ENCODE data around the gene NELFB.

NELFB gene

GRCh38 chr9:137254624-137255447 lies at the start of gene NELFB:
Gene NELFB, plus strand, starts transcription at chr9:137255327.
- TF ChIP-seq, protein P1, sequence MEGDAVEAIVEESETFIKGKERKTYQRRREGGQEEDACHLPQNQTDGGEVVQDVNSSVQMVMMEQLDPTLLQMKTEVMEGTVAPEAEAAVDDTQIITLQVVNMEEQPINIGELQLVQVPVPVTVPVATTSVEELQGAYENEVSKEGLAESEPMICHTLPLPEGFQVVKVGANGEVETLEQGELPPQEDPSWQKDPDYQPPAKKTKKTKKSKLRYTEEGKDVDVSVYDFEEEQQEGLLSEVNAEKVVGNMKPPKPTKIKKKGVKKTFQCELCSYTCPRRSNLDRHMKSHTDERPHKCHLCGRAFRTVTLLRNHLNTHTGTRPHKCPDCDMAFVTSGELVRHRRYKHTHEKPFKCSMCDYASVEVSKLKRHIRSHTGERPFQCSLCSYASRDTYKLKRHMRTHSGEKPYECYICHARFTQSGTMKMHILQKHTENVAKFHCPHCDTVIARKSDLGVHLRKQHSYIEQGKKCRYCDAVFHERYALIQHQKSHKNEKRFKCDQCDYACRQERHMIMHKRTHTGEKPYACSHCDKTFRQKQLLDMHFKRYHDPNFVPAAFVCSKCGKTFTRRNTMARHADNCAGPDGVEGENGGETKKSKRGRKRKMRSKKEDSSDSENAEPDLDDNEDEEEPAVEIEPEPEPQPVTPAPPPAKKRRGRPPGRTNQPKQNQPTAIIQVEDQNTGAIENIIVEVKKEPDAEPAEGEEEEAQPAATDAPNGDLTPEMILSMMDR (IDR thresholded peaks at IDR 0.05; ENCODE audit: low read length): no peak
- TF ChIP-seq EZH2 (IDR thresholded peaks at IDR 0.05; ENCODE audit: borderline replicate concordance, low read length): no peak
- Histone ChIP-seq H3F3A (ENCODE audit: insufficient read depth, low read length) (no peaks in the 10 kb centered on the region), H3K27ac (ENCODE audit: low read depth, low read length, poor library complexity, severe bottlenecking) (no peak within 1 kb of the TSS), H4K20me1 (ENCODE audit: insufficient read depth, low read length) (no peaks in the 10 kb centered on the region), H3K27me3 (ENCODE audit: insufficient read depth, low read length) (no peaks in the 10 kb centered on the region; the same call in 1 of the 2 replicates), H3K4me1 (ENCODE audit: insufficient read depth, low read length, severe bottlenecking) (peaks cover 46% of the 10 kb centered on the region), H3K79me2 (ENCODE audit: insufficient read depth, low read length) (no peaks in the 10 kb centered on the region), H2AFZ (ENCODE audit: low read length) (0 out of 2 replicates have a peak within 1 kb of the TSS, but pooled peaks have one; percentile 22), H3K36me3 (ENCODE audit: insufficient read depth, low read length) (peaks cover 10% of the 10 kb centered on the region), H3K9me3 (ENCODE audit: low read length) (no peaks in the 10 kb centered on the region), H3K4me3 (ENCODE audit: low read depth, low read length, poor library complexity, severe bottlenecking) (peak within 1 kb of the TSS; percentile 90), H3K9ac (ENCODE audit: low read length) (peak within 1 kb of the TSS; percentile 89), H3K9me2 (ENCODE audit: low read depth, low read length) (no peaks in the 10 kb centered on the region), H3K4me2 (ENCODE audit: low read length) (peak within 1 kb of the TSS; percentile 88)

DNA sequence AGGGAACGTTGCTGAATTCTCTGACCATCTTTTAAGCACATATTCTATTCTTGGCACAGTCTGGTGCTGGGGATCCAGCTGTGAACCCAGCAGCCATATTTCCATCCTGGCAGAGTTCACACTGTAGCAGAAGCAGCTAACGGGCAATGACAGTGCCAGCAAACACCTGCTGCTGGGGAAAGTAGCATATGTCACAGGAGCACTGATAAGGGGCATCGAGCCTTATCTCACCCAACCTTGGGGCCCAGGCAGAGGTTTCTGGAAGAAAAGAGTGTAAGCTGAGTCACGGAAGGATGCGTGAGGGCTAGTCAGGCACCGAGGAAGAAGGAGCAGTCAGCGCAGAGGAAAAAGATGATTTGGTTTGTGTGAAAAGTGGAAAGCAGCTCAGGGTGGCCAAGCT lies 48.5 kb upstream of the NELFB start:
- no peak overlapping the region for H3K27ac ChIP-seq (ENCODE audit: low read depth, low read length, poor library complexity, severe bottlenecking)
- no peak overlapping the region for H2AFZ ChIP-seq (ENCODE audit: low read length)
- no peaks in the 10 kb centered on the region for H3K9me2 ChIP-seq (ENCODE audit: low read depth, low read length)
- peaks cover 49% of the 10 kb centered on the region for H3K4me1 ChIP-seq (ENCODE audit: insufficient read depth, low read length, severe bottlenecking)
- no peaks in the 10 kb centered on the region for H3K9me3 ChIP-seq (ENCODE audit: low read length)
- H3K36me3 ChIP-seq (ENCODE audit: insufficient read depth, low read length): peaks cover 15% of the 10 kb centered on the region
- H3K27me3 ChIP-seq (ENCODE audit: insufficient read depth, low read length): no peaks in the 10 kb centered on the region
- H3K4me3 ChIP-seq (ENCODE audit: low read depth, low read length, poor library complexity, severe bottlenecking): peak overlapping the region; percentile 88
- H3F3A ChIP-seq (ENCODE audit: insufficient read depth, low read length): no peaks in the 10 kb centered on the region
- H3K4me2 ChIP-seq (ENCODE audit: low read length): peak overlapping the region; percentile 98
- peak overlapping the region; percentile 91 for H3K9ac ChIP-seq (ENCODE audit: low read length)
- TF ChIP-seq EZH2 (IDR thresholded peaks at IDR 0.05; ENCODE audit: borderline replicate concordance, low read length): no peak
- TF ChIP-seq, protein P1 (IDR thresholded peaks at IDR 0.05; ENCODE audit: low read length): no peak
- H4K20me1 ChIP-seq (ENCODE audit: insufficient read depth, low read length): no peaks in the 10 kb centered on the region
- H3K79me2 ChIP-seq (ENCODE audit: insufficient read depth, low read length): peaks cover 21% of the 10 kb centered on the region

GRCh38 chr9:137211532-137211931 lies 43.6 kb upstream of the NELFB start:
- Histone ChIP-seq H4K20me1 (ENCODE audit: insufficient read depth, low read length) (no peaks in the 10 kb centered on the region), H3K27ac (ENCODE audit: low read depth, low read length, poor library complexity, severe bottlenecking) (no peak overlapping the region)

More at GRCh38 chr9:137211532-137211931, 43.6 kb upstream of the NELFB start:
- Histone ChIP-seq H3K4me1 (ENCODE audit: insufficient read depth, low read length, severe bottlenecking) (peaks cover 18% of the 10 kb centered on the region), H3K36me3 (ENCODE audit: insufficient read depth, low read length) (peaks cover 15% of the 10 kb centered on the region), H3K79me2 (ENCODE audit: insufficient read depth, low read length) (0 out of 2 replicates have a peak, but pooled peaks cover under 1% of the 10 kb centered on the region), H3K9me3 (ENCODE audit: low read length) (no peaks in the 10 kb centered on the region), H3F3A (ENCODE audit: insufficient read depth, low read length) (no peaks in the 10 kb centered on the region), H2AFZ (ENCODE audit: low read length) (no peak overlapping the region), H3K4me2 (ENCODE audit: low read length) (no peak overlapping the region), H3K27me3 (ENCODE audit: insufficient read depth, low read length) (no peaks in the 10 kb centered on the region), H3K4me3 (ENCODE audit: low read depth, low read length, poor library complexity, severe bottlenecking) (no peak overlapping the region), H3K9me2 (ENCODE audit: low read depth, low read length) (no peaks in the 10 kb centered on the region), H3K9ac (ENCODE audit: low read length) (no peak overlapping the region)
- no peak for TF ChIP-seq EZH2 (IDR thresholded peaks at IDR 0.05; ENCODE audit: borderline replicate concordance, low read length)
- TF ChIP-seq, protein P1 (IDR thresholded peaks at IDR 0.05; ENCODE audit: low read length): no peak

Measured in OCI-LY1 (cell line).